ENCODE measurements around the gene MCEMP1.

Gene MCEMP1

DNA sequence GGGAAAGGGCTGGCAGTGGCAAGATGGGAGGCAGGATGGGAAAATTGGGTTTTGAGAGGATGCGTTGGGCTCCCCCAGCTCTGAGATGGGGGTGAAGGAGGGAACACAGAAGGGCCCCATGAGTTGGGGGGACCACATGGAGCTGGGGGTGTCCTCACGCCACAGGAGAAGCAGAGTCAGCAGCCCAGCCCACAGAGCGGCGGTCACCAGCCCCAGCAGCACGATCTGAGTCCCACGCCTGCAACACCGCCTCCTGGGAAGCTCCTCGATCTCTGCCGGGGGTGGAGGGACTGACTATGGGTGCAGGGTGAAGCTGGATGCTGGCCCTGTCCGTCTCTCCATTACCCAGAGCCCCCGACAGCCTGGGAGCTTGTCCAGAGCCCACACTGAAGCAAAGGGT lies 21.7 kb downstream of the MCEMP1 start:
- DNase-seq (ENCODE audit: low read depth), result no peak

DNA sequence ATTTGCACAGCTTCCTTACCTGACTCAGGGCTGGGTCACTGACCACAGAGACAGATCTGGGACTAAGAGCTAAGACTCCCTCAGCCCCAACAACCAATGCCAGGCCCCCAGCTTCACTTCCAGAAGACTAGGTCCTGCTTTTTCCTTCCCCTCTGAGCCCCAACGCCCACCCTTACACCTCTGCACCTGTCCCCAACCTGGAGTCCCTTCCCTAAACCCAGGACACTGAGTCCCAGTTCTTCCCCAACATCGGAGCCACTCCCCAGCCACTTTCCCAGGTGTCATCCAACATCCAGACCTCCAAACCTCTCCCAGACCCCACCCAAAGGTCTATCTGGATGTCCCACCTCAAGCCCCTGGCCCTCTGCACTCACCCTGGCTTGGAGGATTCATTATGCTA lies 22.1 kb downstream of the MCEMP1 start:
- no peak for DNase-seq (ENCODE audit: low read depth)

DNA sequence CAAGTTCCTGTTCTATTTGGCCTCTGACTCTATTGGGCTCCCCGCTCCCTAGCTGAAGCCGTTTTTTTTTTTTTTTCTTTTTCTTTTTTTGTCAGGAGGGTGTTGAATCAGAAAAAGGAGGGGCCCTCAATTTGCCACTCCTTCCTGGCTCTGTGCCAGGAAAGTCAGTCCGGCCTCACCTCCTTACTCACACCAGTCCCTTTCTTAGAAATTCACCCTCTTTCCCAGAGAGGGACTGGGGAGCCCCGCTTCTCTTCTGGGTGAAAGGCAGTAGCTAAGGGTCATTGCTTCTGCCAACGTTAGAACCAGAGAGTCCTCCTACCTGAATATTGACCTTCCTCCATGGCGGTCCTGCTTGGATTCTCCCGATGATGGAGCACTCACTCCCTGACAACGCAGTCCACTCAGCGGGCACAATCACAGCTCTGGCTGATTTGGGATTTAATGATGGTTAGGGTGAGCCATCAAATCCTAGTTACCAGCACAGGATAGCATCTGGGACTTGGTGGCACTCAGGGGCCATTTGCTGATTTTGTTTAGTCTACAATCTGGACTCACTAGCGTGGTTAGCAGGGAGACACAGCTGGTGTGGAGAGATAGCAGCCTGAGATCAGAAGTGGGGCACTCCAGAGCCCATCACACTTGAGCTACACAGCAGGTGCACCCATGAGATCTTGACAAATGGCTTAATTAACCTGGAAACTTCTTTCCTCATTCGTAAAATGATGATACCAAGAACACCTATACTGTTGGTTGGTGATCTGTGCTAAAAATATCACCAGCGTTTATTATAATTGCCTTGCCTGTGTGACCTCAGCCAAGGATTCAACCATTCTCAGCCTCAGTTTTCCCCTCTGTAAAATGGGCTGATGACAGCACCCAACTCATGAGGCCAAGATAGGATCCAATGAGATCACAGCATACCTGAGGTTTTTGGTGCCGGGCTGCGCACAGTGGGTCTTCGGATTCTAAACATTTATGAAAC lies 22.8 kb downstream of the MCEMP1 start:
- DNase-seq (ENCODE audit: low read depth), result peak; percentile 35

DNA sequence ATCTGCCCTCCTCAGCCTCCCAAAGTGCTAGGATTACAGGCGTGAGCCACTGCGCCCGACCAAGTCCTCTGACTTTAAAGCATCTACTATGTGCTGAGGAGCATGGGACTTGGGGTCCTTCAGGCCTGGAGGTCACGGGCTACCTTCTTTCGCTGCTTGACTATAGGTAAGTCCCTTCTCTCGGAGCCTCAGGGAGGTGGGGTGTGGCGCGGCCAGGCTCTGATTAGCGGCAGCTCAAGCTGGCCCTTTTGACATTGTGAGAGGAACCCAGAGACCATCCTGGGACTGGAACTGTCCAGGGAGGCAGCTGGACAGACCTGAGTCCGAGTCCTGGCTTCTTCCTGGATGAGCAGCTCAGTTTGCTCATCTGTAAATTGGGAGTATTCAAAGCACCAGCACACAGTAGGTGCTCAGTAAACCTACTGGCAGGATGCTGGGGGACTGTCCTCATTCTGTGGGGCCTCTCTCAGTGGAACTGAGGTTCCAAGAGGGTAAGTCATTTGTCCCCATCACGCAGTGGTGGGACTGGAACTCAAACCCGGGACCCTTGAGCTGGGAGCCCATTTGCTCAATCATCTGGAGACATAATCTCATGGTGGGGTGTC lies 24.3 kb downstream of the MCEMP1 start:
- no peak for DNase-seq (ENCODE audit: low read depth)

DNA sequence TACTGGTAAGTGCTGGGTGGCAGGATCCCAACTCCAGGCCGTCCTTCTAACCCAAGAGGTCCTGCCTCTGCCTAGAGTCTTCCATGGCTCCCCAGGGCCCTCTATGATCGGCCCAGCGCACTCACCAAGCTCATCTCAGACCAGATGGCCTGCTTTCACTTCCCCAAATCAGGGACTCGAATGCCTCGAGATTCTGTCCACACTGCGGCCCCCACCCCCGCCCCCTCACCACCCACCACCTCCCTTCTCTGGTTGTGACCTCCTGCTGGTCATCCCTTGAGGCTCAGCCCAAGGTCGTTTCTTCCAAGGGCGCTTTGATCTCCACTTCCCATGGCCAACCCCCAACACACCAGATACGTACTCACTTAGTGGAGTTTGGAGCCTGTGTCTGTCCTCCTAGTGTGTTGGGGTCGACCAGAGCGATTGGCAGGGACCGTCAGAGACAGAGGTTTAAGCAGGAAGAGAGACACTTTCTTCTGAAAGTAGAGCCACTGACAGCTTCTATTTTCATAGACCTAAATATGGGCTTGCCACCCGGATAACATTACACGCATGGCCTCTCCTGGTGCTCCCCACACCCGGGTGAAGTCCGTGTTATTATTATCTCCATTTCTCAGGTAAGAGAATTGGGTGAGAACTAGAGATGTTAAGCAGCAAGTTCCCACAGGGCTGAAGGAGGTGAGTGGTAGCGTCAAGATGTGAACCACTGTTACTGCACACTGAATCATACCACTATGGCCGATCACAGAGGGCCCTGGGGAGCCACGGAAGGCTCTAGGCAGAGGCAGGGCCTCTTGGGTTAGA lies 25.0 kb downstream of the MCEMP1 start, which contains the start of gene FCER2:
TSS of gene FCER2 (minus strand) at position 478 of the 804 bp plus-strand sequence. CDS start 2,371 bp downstream, outside the sequence.
- no peak for DNase-seq (ENCODE audit: low read depth)

DNA sequence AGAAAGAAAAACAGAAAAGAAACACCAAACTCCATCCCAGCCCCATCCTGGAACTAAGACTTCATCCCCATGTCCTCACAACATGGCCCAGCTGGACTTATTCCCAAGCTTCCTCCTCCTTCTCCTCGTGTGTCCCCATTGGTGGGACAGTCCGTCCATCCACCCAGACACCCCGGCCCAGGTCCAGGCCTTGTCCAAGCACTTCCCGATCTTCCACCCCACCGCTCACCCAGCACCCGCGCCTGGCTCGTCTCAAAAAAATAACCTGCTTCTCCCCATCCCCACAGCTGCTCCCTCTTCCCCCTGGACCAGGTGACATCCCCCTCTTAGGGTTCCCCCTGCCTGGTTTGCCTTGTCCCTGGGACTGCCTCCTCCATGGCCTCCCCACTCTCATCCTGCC lies 26.4 kb downstream of the MCEMP1 start:
- DNase-seq (ENCODE audit: low read depth), result no peak

DNA sequence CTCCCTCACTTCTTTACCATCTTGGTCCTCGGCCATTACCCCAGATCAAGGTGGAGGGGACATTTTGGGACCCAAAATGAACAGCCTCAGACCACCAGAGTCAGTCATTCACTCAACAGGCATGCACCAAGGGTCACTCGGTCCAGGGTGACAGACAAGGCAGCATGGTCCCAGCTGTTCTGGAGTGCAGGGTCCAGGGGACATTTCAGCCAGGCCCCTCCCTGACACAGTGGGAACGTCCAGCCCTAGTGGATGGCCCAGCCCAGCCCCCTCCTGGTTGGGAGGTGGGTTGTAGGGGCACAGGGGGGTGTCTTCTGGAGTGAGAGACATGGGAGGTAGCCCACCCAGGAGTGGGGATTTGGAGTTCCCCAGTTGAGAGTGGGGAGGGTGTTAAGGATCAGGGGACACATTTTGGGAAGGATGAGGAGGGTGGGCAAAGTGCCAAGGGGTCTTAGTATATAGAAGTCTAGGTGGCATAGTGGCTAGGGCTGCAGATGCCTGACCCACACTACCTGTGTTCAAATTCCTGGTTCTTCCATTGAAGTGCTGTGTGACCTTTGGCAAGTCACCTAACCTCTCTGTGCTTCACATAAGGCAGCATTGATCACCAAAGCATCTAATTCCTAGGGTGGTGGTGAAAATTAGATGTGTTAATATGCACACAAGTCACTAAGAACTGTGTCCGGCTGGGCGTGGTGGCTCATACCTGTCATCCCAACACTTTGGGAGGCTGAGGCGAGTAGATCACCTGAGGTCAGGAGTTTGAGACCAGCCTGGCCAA lies 27.6 kb downstream of the MCEMP1 start:
- no peak for DNase-seq (ENCODE audit: low read depth)

DNA sequence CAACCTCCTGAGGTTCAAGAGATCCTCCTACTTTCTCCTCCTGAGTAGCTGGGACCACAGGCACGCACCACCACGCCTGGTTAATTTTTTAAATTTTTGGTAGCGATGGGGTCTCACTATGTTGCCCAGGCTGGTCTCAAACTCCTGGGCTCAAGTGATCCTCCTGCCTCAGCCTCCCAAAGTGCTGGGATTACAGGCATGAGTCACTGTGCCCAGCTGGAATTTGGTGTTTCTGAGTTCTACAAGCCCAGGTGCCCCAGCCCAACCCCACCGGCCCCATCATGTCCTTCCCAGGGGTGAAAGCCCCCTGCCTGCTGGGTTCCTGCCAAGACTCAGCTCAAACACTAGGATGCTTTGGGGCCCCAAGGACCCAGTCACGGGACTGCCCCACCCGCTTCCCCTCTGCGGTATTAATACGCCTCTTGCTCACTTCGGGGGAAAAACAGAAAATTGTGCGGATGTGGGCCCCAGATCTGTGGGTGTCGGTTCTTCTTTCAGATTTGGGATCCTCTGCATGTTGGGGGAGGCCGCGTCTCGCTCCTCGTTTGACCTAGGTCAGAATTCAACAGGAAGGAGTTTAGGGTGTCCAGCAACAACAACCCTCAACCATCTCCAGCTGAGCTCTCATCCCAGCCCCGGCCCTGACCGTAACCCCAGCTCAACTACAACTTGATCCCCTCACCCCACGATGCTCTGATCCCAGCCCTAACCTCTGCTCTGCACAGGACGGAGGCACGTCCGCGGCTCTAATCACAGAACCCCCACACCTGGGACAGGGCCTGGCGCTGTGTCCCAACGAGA lies 28.7 kb downstream of the MCEMP1 start:
- DNase-seq (ENCODE audit: low read depth), result peak; percentile 70

DNA sequence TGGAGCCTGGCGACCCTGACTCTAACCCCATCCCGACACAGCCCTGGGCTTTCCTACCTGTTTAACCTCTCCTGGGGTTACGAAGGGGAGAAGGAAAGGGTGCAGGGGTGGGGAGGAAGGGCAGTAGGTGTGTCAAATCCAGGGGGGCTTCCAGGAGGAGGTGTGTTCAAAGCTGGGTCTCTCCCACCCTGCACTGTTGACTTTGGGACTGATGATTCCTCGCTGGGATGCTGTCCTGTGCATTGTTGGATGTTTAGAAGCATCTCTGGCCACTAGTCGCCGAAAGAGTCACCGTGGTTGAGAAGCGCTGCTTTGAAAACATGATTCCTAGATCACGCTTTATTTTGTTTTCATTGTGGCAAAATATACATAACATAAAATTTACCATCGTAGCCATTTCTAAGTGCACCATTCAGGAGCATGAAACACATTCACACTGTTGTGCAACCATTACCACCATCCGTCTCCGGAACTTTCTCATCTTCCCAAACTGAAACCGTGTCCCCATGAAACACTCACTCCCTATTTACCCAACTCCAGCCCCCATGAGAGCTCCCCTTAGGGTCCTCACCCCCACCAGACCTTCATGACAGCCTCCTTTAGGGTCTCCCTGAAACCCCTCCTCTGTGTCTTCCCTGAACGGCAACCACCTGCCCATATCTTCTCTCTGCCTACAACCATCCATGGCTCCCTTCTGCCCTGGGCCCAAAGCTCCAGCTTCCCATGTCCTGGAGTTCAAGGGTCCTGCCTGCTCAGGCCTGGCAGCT lies 29.5 kb downstream of the MCEMP1 start:
- no peak for DNase-seq (ENCODE audit: low read depth)

DNA sequence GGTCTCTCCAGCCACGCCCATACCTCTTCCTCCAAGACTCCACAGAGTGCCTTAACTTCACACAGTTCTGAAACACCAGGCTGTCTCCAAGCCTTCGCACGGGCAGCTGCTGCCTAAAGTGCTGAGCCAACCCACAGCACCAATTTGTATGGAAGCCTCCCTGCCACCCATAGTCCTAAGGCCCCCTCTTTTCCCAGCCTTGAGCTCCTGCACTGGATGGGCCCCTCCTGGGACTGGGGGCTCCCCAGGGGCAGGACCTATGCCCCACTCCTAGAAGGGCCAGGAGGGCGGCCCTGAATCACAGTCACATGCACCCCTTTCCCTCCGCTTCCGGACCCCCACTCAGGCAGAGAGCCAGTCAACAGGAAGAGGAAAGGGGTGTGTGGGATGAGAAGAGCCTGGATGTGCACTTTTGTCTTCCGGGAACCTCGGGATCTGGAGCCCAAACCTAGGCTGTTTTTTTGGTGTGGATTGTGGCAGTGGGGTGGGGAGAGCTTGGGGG lies 30.1 kb downstream of the MCEMP1 start:
- no peak for DNase-seq (ENCODE audit: low read depth)

DNA sequence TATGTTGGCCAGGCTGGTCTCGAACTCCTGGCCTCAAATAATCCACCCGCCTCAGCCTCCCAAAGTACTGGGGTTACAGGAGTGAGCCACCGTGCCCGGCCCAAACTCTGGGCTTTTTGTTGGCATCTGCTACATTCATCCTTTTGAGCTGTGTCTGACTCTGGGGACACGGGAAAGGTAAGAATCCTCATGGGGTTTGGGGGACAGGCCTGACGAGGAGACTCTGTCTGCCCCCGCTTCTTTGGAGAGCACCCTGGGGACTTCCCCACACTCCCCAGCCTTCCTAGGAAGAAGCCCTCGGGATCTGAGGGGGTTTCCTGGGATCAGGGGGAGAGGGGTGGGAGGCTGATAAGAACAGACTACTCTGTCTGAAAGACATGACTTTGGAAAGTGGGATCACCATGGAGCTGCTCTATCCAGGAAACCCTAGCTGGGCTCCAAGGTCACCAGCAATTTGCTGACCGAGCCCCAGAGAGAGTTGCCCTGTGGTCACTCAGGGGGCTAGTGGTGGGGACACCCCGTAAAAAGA lies 33.1 kb downstream of the MCEMP1 start:
- no peak for DNase-seq (ENCODE audit: low read depth)

DNA sequence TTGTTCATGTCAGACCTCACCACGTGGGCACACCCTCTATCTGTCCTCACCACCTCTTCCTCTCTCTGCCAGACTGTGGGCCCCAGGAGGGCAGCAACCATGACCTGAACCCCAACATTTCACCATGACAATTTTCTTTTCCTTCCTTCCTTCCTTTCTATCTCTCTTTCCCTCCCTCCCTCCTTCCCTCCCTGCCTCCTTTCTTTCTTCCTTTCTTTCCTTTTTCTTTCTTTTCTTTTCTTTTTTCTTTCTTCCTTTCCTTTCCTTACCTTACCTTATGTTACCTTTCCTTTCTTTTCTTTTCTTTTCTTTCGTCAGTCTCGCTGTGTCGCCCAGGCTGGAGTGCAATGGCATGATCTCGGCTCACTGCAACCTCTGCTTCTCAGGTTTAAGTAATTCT lies 33.7 kb downstream of the MCEMP1 start:
- DNase-seq (ENCODE audit: low read depth), result no peak

DNA sequence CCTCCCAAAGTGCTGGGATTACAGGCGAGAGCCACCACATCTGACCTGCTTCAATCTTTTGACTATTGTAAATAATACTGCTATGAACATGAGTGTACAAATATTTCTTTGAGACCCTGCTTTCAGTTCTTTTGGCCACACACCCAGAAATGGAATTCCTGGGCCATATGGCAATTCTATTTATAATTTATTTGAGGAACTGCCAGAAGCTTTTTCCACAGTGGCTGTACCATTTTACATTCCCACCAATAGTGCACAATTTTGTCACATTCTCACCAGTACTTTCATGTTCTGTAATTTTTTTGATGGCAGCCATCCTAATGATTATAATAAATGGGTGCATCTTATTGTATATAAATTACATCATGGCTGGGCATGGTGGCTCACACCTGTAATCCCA lies 38.8 kb downstream of the MCEMP1 start:
- DNase-seq (ENCODE audit: low read depth), result no peak

DNA sequence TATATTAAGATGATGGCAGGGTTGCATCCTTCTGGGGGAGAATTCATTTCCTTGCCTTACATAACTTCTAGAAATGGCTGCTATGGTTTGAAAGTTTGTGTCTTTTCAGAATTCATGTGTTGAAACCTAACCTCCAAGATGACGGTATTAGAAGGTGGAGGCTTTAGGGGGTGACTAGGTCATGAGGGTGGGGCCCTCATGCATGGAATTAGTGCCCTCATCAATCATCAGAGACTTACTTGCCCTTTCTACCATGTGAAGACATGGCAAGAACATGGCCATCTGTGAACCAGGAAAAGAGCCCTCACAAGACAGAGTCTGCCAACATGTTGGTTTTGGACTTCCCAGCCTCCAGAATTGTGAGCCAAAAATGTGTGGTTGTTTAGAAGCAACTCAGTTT lies 39.9 kb downstream of the MCEMP1 start:
- DNase-seq (ENCODE audit: low read depth), result no peak

DNA sequence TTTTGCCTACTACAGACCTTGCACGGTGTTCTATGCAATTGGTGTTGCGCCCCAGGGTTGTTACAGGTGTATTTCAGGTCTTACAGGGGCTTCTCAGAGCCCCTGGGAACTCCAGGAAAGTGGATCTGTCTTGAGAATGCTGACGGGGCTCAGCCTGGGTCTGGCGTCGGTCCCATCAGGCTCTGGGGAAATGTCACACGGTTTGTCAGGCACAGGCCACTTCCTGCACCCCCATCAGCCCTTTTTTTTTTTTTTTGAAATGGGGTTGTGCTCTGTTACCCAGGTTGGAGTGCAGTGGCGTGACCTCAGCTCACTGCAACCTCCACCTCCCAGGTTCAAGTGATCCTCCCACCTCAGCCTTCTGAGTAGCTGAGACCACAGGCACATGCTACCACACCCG lies 41.8 kb downstream of the MCEMP1 start:
- no peak for DNase-seq (ENCODE audit: low read depth)

DNA sequence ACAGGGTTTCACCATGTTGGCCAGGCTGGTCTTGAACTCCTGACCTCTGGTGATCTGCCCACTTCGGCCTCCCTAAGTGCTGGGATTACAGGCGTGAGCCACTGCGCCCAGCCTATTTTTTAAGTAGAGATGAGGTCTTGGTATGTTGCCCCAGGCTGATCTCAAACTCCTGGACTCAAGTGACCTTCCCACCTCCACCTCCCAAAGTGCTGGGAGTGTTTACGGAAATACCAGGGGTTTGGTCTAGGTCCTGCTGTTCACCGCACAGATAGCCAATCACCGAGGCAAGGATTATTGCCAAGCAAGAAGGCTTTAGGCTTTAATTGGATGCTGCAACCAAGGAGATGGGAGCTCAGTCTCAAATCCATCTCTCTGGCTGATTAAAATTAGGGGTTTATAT lies 43.5 kb downstream of the MCEMP1 start:
- DNase-seq (ENCODE audit: low read depth), result no peak

DNA sequence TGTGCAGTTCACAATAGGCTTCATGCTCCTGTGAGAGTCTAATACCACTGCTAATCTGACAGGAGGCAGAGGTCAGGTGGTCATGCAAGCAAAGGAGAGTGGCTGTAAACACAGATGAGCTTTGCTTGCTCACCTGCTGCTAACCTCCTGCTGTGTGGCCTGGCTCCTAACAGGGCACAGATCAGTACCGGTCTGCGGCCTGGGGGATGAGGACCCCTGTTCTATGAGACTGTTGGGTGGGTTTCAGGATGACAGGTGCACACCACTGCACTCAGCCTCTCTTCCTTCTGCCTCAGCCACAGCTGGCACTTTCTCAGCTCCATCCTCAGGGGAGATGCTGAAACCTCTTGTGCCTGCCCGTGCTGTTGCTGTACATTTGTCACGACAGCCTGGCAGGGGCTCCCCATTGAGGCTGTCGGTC lies 45.4 kb downstream of the MCEMP1 start:
- DNase-seq (ENCODE audit: low read depth), result no peak

DNA sequence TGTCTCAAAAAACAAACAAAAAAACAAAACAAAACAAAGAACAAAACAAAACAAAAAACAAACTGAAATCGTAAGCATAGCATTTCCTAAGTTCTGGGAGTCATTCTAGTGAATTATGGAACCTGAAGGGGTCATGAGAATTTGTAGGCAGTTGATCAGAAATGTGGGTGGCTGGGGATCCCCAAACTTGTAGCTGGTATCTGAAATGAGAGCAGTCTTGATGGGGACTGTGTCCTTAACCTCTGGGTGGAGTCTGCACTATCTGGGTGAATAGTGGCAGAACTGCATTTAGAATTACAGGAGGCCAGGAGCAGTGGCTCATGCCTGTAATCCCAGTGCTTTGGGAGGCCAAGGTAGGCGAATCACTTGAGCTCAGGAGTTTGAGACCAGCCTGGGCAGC lies 48.9 kb downstream of the MCEMP1 start:
- no peak for DNase-seq (ENCODE audit: low read depth)

DNA sequence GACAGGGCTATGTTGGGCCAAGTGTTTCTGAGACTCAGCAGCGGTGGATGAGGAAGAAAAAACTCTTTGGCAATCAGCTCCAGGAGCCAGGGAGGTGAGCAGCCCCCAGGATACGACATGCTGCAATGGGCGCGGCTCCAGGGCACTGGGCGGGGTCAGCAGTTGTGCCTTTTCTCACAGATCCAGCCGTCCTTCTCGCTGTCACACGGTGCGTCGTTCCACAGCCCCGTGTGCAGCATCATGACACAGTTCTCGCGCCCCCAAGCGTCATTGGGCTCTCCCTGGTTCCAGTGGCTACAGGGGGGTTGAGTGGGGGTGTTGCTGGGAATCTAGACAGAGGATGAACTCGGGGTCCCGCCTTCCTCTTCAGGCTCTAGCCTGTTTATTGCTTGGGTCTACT lies 52.3 kb downstream of the MCEMP1 start:
- DNase-seq (ENCODE audit: low read depth), result no peak

All from activated T-cell treated with anti-CD3 and anti-CD28 coated beads for 24 hours (primary cell).